ENCODE measurements around the gene YJEFN3.

The YJEFN3 gene

GRCh38 chr19:19540064-19540714 is 11.5 kb downstream of the YJEFN3 start:
- DNase-seq, result peak; percentile 90

- DNase-seq, result peak; percentile 93
These were observed 12.2 kb downstream of the YJEFN3 start for GRCh38 chr19:19540715-19541515.

GRCh38 chr19:19541616-19542015 is 12.9 kb downstream of the YJEFN3 start:
- no peak for DNase-seq

- DNase-seq, result no peak
These were observed 13.8 kb downstream of the YJEFN3 start for GRCh38 chr19:19542507-19542906.

GRCh38 chr19:19543101-19543500 is 14.4 kb downstream of the YJEFN3 start:
- no peak for DNase-seq

GRCh38 chr19:19543640-19544039 is 14.9 kb downstream of the YJEFN3 start:
- no peak for DNase-seq

- no peak for DNase-seq
These were observed 15.7 kb downstream of the YJEFN3 start for GRCh38 chr19:19544257-19544953.

- no peak for DNase-seq
These were observed 16.4 kb downstream of the YJEFN3 start for GRCh38 chr19:19544954-19545591.

- no peak for DNase-seq
These were observed 17.0 kb downstream of the YJEFN3 start for GRCh38 chr19:19545707-19546106.

GRCh38 chr19:19546751-19547162 is 18.0 kb downstream of the YJEFN3 start:
- DNase-seq, result no peak

GRCh38 chr19:19547674-19548336 is 19.1 kb downstream of the YJEFN3 start:
- no peak for DNase-seq

- DNase-seq, result no peak
These were observed 20.4 kb downstream of the YJEFN3 start for GRCh38 chr19:19548915-19549759.

- DNase-seq, result no peak
These were observed 21.2 kb downstream of the YJEFN3 start for GRCh38 chr19:19549804-19550464.

- DNase-seq, result no peak
These were observed 21.8 kb downstream of the YJEFN3 start for GRCh38 chr19:19550485-19550929.

GRCh38 chr19:19550972-19551852 is 22.5 kb downstream of the YJEFN3 start:
- no peak for DNase-seq

GRCh38 chr19:19551853-19552192 is 23.1 kb downstream of the YJEFN3 start:
- DNase-seq, result no peak

- peak; percentile 58 for DNase-seq
These were observed 24.1 kb downstream of the YJEFN3 start for GRCh38 chr19:19552798-19553197.

GRCh38 chr19:19553670-19554069 is 25.0 kb downstream of the YJEFN3 start:
- no peak for DNase-seq

- peak; percentile 86 for DNase-seq
These were observed 25.6 kb downstream of the YJEFN3 start for GRCh38 chr19:19554074-19555023.

Measured in stimulated activated CD8-positive, alpha-beta memory T cell treated with anti-CD3 and anti-CD28 coated beads, Interleukin-4, amount 100 ng/mL, for 48 hours (primary cell).